Erythroblast (primary cell): ENCODE data around the gene TSR1.

Experiments used
- GATA1 ChIP-seq: IDR thresholded peaks from 2 replicates; pipeline ENCODE4 v1.6.1; 2011; ENCODE audit warnings: low read depth, mild to moderate bottlenecking, control low read depth, low read length, moderate library complexity
- POLR2A ChIP-seq: IDR thresholded peaks from 2 replicates; pipeline ENCODE4 v1.6.1; 2011; ENCODE audit warnings: mild to moderate bottlenecking, low read length

- no peak for TF ChIP-seq POLR2A
- TF ChIP-seq GATA1 = no peak
These were observed 49.3 kb upstream of the TSR1 start for GRCh38 chr17:2385240-2386210.
